Heart left ventricle (tissue), 16 donors: ENCODE data around the gene ZBTB7B. TPM values are rescaled to one million over a fixed set of nuclear protein-coding genes. Genes with fewer than 3 reads are reported as not detected.

Experiments used
- ATAC-seq, 4 donors: fragments of 200-7000 bp; cut with Tn5 transposase; one replicate each; pipeline ENCODE4 v1.9.1; 2020 to 2022; ENCODE audit warnings: moderate library complexity in 4 of 4, mild to moderate bottlenecking in 3 of 4, moderate number of reproducible peaks in 1 of 4
- DNase-seq, 5 donors: peaks; one replicate each; pipeline ENCODE4 v3.0.0-alpha.2; 2020
- H3K27ac ChIP-seq, 12 donors: fragments of 200-600 bp; sonication (generic) in 4 of 12; one replicate each; pipeline versions ENCODE4 v1.5.0 to v1.8.0; 2016 to 2022; ENCODE audit warnings: mild to moderate bottlenecking in 2 of 12
- H3K27me3 ChIP-seq, 9 donors: fragments of 200-600 bp; sonication (generic) in 2 of 9; one replicate each; pipeline versions ENCODE4 v1.5.1 to v1.8.0; 2016 to 2022; ENCODE audit warnings: mild to moderate bottlenecking in 3 of 9
- H3K36me3 ChIP-seq, 9 donors: fragments of 200-600 bp; sonication (generic) in 2 of 9; one replicate each; pipeline versions ENCODE4 v1.5.0 to v1.8.0; 2018 to 2022; ENCODE audit warnings: mild to moderate bottlenecking in 2 of 9
- H3K4me1 ChIP-seq, 12 donors: fragments of 200-600 bp; sonication (generic) in 4 of 12; one replicate each; pipeline versions ENCODE4 v1.5.0 to v1.8.0; 2016 to 2022; ENCODE audit warnings: mild to moderate bottlenecking in 3 of 12
- H3K4me3 ChIP-seq, 12 donors: fragments of 200-600 bp; sonication (generic) in 4 of 12; one replicate each; pipeline versions ENCODE4 v1.5.0 to v1.8.0; 2017 to 2022; ENCODE audit warnings: mild to moderate bottlenecking in 9 of 12, moderate library complexity in 4 of 12
- H3K9me3 ChIP-seq, 12 donors: fragments of 200-600 bp; sonication (generic) in 4 of 12; one replicate each; pipeline versions ENCODE4 v1.5.0 to v1.8.0; 2016 to 2022; ENCODE audit warnings: mild to moderate bottlenecking in 1 of 12
- CTCF ChIP-seq, 12 donors: fragments of 200-600 bp; sonication (generic) in 4 of 12; IDR thresholded peaks; one replicate each; pipeline versions ENCODE4 v1.5.0 to v1.8.0; 2018 to 2022; ENCODE audit warnings: antibody characterized with exemption in 12 of 12, mild to moderate bottlenecking in 5 of 12
- POLR2A ChIP-seq, 2 donors: fragments of 450-650 bp; IDR thresholded peaks; one replicate each; pipeline ENCODE4 v1.6.1; 2017; ENCODE audit warnings: antibody characterized with exemption in 2 of 2, mild to moderate bottlenecking in 2 of 2, moderate library complexity in 2 of 2
- WGBS, 4 donors: extraction: QIAGEN DNeasy Blood & Tissue Kit in 2 of 4; methylation state at CpG; one replicate each; pipeline versions ENCODE4 v1.1.5 to v1.1.7; 2013 to 2018; 5-methylcytosine and 5-hydroxymethylcytosine counted together
- intact Hi-C, 10 donors: fragments of 100-400 bp; cut with DNase I; formaldehyde crosslinking; loops; one replicate each; pipeline versions ENCODE4 v1.11.1 to v1.14.2; 2022
- polyA plus RNA-seq, 2 donors: library from polyadenylated mRNA; stranded (reverse); fragments of 200-250 nt; gene quantifications; one replicate each; pipeline ENCODE4 v1.2.3, GENCODE V29; 2013
- total RNA-seq, 9 donors: library from RNA; depleted of rRNA in 2 of 9; stranded (reverse); fragments of >200 nt in 2 of 9; fragmentation: NEBNext Ultra II Directional in 3 of 9; extraction: Animal tissue kit (Norgen Biotek cat#: 25700) in 3 of 9; gene quantifications; one replicate each; pipeline versions ENCODE4 v1.1.0 to v1.2.4, GENCODE V29; 2016 to 2023
- donor health status: ischemic (EF 13 %, LVEDD 7.1; RV severe dilation, severe dysfunction).
- donor health status: healthy with polysubstance abuse.
- donor health status: DM: no; HTN: yes; CAD: no.
- donor health status: DM: no; HTN: no; CAD: no.
- donor health status: ischemic (EF 25% LVEDD 6.9; RV normal size, moderate dysfunction).
- donor health status: ischemic (EF 25% LVEDD 5.7; RV mildly dilated, moderate dysfunction).
- donor health status: healthy.
- donor health status: DM: yes; HTN: yes; CAD: no.
- donor health status: ischemic (EF 35%, LVEDD 5.7; RV mildly dilated, moderate dysfunction).
- donor health status: nonischemic (EF 11% LVEDD 7.7; RV severe dilation, severe dysfunction).
- donor health status: DM: yes; HTN: yes; CAD: no.
- donor health status: PGD.
- donor health status: ischemic (EF 29% LVEDD 5.4; RV normal size, mild dysfunction).
- donor health status: nonischemic (EF 23%, LVEDD 6.1; RV moderate dilation, normal function).

ZBTB7B gene
- total and polyA plus RNA-seq, 11 donors, result 29.5 to 103 (median 46.6) TPM

DNA sequence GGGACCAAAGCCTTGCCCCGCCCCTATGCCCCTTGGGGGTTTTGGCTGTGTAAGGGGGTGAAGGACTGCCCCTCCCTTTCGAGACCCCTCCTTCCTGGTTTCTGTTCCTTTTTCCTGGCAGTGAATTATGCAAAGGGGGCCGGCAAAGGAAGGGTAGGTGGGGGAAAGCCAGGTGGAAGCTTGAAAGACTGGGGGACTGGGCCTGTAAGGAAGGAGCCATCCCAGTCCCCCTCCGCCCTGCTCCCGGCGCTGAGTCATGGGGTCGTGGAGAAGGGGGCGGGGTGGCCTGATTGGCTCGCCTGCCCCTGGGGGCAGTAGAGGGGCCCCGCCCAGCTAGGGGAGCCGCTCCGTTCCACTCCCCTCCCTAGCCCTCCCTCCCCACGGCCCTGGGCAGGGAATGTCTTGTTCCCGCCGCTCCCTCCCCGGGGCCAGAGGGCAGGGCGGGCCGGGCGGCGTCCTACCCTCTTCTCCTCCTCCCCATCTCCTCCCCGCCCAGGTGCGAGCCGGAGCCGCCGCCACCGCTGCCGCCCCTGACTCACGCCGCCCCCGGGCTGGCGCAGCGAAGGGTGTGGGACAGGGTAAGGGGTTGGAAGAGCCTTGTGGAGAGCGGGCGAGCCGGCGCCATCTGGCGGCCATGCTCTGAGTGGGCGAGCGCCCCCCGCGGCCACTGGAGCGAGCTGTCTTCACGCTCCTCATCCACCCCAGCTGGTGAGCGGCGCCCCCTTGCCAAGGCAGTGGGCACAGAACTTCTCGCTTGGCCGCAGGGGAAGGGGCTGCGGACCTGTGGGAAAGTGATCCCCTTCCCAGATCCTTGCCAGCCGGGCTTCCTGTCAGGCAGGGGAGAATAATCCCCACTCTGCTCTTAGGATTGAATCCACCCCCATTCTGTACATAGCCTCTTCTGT is 14.7 kb downstream of the ZBTB7B start:
- H3K9me3 ChIP-seq, result no peaks in the 10 kb centered on the region
- H3K27ac ChIP-seq, result peak overlapping the region; percentile 63 to 91 (median 84)
- peaks cover 0 to 25% (median 17%) of the 10 kb centered on the region in 9 donors for H3K36me3 ChIP-seq
- TF ChIP-seq CTCF (IDR thresholded peaks at IDR 0.05) (peak; percentile 97 to 100 (median 98)), POLR2A (IDR thresholded peaks at IDR 0.05) (peak in 1 of 2 donors; percentile 52)
- 4 to 6% (median 5%) methylated on average over 29 to 49 of the region's 49 CpGs for WGBS, 4 donors
- peak; percentile 86 to 94 (median 91) for DNase-seq
- H3K4me1 ChIP-seq, result peaks cover 5 to 44% (median 24%) of the 10 kb centered on the region in 12 donors
- intact Hi-C loops, result loop anchor here in 5 of 10 donors (2.0 to 5.0 kb wide), 8 partner anchors 14 to 60 kb away; partner anchors contain the start of genes ADAM15 (in 2 of the 5), PYGO2 (in 2 of the 5), CKS1B (in 1 of the 5) and PBXIP1 (in 1 of the 5)
- no peaks in the 10 kb centered on the region for H3K27me3 ChIP-seq
- ATAC-seq, result peak; percentile 85 to 94 (median 90)
- peak overlapping the region; percentile 1 to 69 (median 56) for H3K4me3 ChIP-seq

DNA sequence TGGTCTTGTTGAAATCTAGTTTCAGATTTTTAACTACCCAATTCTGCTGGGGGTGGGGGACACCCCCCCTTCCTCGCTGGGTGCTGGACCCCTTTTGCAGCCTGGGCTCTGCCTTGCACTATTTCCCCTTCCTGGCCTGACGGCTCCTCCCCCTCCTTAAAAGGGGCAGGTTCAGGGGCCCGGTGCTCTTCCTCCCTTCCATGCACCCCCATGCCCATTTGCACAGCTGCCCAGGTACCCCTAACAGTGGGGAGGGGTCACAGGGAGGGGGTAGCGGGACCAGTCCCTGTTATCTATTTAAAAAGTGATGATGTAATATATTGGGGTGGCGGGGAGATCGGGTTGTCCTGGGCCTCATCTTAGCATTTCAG is 15.3 kb downstream of the ZBTB7B start:
- intact Hi-C loops, result loop anchor here in 5 of 10 donors (2.0 to 5.0 kb wide), 8 partner anchors 15 to 61 kb away; partner anchors contain the start of genes ADAM15 (in 2 of the 5), PYGO2 (in 2 of the 5), CKS1B (in 1 of the 5) and PBXIP1 (in 1 of the 5)
- 55 to 58% (median 57%) methylated on average over 6 of the region's 6 CpGs for WGBS, 4 donors
- Histone ChIP-seq H3K27ac (peak overlapping the region; percentile 63 to 91 (median 84)), H3K4me1 (peaks cover 5 to 43% (median 18%) of the 10 kb centered on the region in 12 donors), H3K36me3 (peaks cover 0 to 25% (median 17%) of the 10 kb centered on the region in 9 donors), H3K27me3 (no peaks in the 10 kb centered on the region), H3K9me3 (no peaks in the 10 kb centered on the region), H3K4me3 (peak overlapping the region in 10 of 12 donors; percentile 44 to 69 (median 60))
- DNase-seq, result no peak
- peak in 1 of 4 donors; percentile 1 for ATAC-seq
- TF ChIP-seq POLR2A (IDR thresholded peaks at IDR 0.05) (no peak), CTCF (IDR thresholded peaks at IDR 0.05) (no peak)

GRCh38 chr1:155018617-155019348 is 16.2 kb downstream of the ZBTB7B start:
- no peak overlapping the region for H3K27ac ChIP-seq
- 86 to 92% (median 91%) methylated on average over 8 of the region's 8 CpGs for WGBS, 4 donors

More at GRCh38 chr1:155018617-155019348, 16.2 kb downstream of the ZBTB7B start:
- DNase-seq (no peak), ATAC-seq (no peak)
- H3K4me3 ChIP-seq, result no peak overlapping the region
- peaks cover 5 to 34% (median 14%) of the 10 kb centered on the region in 12 donors for H3K4me1 ChIP-seq
- peaks cover 0 to 25% (median 17%) of the 10 kb centered on the region in 9 donors for H3K36me3 ChIP-seq
- H3K9me3 ChIP-seq, result no peaks in the 10 kb centered on the region
- H3K27me3 ChIP-seq, result no peaks in the 10 kb centered on the region
- intact Hi-C loops, result loop anchor here in 5 of 10 donors (5.0 kb wide), 5 partner anchors 34 to 61 kb away; partner anchors contain the start of genes ADAM15 (in 1 of the 5), CKS1B (in 1 of the 5), PBXIP1 (in 1 of the 5) and PYGO2 (in 1 of the 5)
- no peak for TF ChIP-seq POLR2A (IDR thresholded peaks at IDR 0.05)
- TF ChIP-seq CTCF (IDR thresholded peaks at IDR 0.05), result no peak
